ENCODE results near the gene RPS25.
"Not testable (repeated sequence)": the region's sequence is repeated elsewhere in the genome, so short reads cannot be mapped to it uniquely, and the experiment has no call there.

Gene RPS25

DNA sequence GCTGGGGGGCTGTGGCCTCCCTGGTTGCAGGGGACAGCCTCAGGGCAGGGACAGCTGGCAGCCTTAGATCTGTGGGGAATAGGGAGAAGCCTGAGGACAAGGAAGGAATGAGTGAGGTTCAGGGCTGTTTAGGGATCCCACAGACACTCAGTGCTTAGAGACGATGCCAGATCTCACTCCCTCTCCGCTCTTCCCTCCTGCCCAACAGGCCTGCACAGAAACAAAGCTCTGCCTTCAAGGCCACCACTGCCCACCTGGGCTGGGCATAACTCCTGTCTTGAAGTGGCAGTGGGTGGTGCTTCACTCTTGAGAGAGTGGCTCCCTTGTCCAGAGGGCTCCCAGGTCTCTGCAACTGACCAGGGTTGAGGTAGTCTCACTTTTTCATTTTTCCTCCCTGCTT is 33.3 kb downstream of the RPS25 start:
- H3K4me3 ChIP-seq (ENCODE audit: low read length), result no peak overlapping the region
- DNase-seq (ENCODE audit: low read depth), result no peak
- no peak for TF ChIP-seq CTCF (IDR thresholded peaks at IDR 0.05; ENCODE audit: insufficient read depth, low read depth, low read length, missing control alignments)

DNA sequence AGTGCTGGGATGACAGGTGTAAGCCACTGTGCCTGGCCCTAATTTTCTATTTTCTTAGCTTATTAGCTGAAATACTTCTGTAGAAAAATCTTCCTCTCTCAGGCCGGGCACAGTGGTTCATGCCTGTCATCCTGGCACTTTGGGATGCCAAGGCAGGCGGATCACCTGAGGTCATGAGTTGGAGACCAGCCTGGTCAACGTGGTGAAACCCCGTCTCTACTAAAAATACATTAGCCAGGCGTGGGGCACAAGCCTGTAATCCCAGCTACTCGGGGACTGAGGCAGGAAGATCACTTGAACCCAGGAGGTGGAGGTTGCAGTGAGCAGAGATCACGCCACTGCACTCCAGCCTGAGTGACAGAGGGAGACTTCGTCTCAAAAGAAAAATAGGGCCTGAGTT is 33.8 kb downstream of the RPS25 start:
- not testable (repeated sequence) for H3K4me3 ChIP-seq (ENCODE audit: low read length); DNase-seq (ENCODE audit: low read depth)

DNA sequence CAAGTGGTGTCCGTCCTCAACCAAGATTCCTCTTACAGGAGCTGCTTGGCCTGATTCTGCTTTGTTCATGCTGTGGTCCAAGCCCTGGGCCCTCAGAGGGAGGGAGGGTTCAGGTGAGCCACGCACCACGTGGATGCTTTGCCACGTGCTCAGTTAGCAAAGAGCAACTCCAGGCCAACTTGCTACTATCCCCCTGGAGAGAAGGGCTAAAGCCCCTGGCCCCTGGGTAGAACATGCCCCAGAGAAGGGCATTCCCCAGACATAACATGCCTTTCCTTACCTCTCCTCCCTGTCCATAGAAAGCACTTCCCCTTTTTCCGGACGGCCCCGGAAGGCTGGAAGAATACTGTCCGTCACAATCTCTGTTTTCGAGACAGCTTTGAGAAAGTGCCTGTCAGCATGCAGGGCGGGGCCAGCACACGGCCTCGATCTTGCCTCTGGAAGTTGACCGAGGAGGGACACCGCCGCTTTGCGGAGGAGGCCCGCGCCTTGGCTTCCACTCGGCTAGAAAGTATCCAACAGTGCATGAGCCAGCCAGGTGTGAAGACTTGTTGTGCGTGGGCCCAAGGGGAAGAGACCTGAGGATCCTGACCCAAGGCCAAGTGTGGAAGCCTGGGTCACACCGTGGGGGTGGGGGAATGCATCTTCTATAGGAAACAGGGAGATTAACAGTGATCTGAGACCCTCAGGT is 37.8 kb downstream of the RPS25 start:
- TF ChIP-seq CTCF (IDR thresholded peaks at IDR 0.05; ENCODE audit: insufficient read depth, low read depth, low read length, missing control alignments), result no peak
- DNase-seq (ENCODE audit: low read depth), result no peak
- H3K4me3 ChIP-seq (ENCODE audit: low read length), result no peak overlapping the region

GRCh38 chr11:118979434-118979833 is 38.7 kb downstream of the RPS25 start:
- DNase-seq (ENCODE audit: low read depth), result no peak
- no peak for TF ChIP-seq CTCF (IDR thresholded peaks at IDR 0.05; ENCODE audit: insufficient read depth, low read depth, low read length, missing control alignments)

DNA sequence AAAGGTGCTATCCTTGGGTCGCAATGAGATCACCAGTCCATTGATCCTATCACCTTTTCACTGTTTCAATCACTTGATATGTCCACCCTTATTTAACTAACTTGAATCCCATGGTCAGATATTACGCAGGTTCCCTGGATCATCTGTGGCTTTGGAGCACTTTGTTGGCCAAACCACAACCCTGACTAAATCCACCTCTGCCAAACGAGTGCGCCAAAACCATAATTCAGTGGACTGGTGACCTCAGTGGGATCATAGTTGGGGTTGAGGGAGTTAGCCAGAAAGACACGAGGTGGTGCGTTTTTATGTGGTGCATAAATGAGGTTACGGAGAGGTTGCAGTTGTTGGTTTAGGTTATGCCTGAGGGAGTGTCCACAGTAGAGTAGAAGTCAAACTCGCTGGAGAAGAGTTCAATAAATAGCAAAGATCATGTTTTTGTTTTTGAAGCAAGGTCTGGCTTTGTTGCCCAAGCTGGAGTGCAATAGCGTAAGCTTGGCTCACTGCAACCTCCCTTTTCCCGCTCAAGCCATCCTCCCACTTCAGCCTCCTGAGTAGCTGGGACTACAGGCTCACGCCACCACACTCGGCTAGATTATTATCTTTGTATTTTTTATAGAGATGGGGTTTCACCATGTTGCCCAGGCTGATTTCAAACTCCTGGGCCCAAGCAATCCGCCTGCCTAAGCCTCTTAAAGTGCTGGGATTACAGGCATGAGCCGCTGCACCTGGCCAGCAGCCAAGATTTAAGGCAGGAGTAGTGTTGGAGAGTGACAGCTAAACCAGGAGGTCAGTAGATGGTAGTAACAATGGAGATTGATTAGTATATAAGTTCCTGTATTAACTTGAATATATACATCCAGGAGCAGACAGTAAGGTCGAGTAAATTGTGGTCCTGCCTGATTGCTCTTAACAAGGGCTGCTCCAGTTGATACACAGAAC is 42.1 kb downstream of the RPS25 start:
- H3K4me3 ChIP-seq (ENCODE audit: low read length), result no peak overlapping the region
- no peak for DNase-seq (ENCODE audit: low read depth)
- TF ChIP-seq CTCF (IDR thresholded peaks at IDR 0.05; ENCODE audit: insufficient read depth, low read depth, low read length, missing control alignments), result no peak

More at GRCh38 chr11:118979434-118979833, 38.7 kb downstream of the RPS25 start:
- no peak overlapping the region for H3K4me3 ChIP-seq (ENCODE audit: low read length)

- no peak overlapping the region for H3K4me3 ChIP-seq (ENCODE audit: low read length)
- DNase-seq (ENCODE audit: low read depth), result no peak
- TF ChIP-seq CTCF (IDR thresholded peaks at IDR 0.05; ENCODE audit: insufficient read depth, low read depth, low read length, missing control alignments), result no peak
Measured at GRCh38 chr11:118973985-118974384, 44.2 kb downstream of the RPS25 start.

- DNase-seq (ENCODE audit: low read depth), result no peak
- TF ChIP-seq CTCF (IDR thresholded peaks at IDR 0.05; ENCODE audit: insufficient read depth, low read depth, low read length, missing control alignments), result no peak
- no peak within 1 kb of the TSS for H3K4me3 ChIP-seq (ENCODE audit: low read length)
Measured at GRCh38 chr11:118971646-118972045, 46.5 kb downstream of the RPS25 start, which contains the start of gene FOXR1. FOXR1 (plus strand) TSS chr11:118971761; CDS start chr11:118971932, 171 bp downstream.

GRCh38 chr11:118969508-118969907 is 48.6 kb downstream of the RPS25 start:
- not testable (repeated sequence) for H3K4me3 ChIP-seq (ENCODE audit: low read length); DNase-seq (ENCODE audit: low read depth)

Measured in epithelial cell of esophagus (primary cell).